ENCODE measurements around the gene HOATZ. TPM values are rescaled to one million over a fixed set of nuclear protein-coding genes. Genes with fewer than 3 reads are reported as not detected.
A peak's percentile ranks its signal among the peaks of the same experiment; 100 is the strongest.

The HOATZ gene
- total and polyA plus RNA-seq, 2 of the 13 experiments (the other 11 are each of a cell fraction or from before 2014, with no cell fraction given): not detected

DNA sequence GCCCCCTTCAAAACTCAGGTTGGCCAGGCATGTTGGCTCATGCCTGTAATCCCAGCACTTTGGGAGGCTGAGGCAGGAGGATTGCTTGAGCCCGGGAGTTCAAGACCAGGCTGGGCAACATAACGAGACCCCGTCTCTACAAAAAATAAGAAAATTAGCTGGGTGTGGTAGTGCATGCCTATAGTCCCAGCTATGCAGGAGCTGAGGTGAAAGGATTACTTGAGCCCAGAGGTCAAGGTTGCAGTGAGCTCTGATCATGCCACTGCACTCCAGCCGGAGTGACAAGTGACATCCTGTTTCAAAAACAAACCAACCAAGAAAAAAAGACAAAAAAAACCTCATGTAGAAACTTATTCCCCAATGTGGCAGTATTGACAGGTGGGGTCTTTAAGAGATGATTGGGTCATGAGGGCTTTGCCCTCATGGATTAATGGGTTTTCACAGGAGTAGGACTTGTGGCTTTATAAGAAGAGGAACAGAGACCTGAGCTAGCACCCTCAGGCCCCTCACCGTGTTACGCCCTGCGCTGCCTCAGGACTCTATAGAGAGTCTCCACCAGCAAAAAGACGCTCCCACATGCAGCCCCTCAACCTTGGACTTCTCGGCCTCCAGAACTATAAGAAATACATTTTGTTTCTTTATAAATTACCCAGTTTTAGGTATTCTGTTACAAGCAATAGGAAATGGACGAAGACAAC, 48.3 kb downstream of the HOATZ start (continued):
- TF ChIP-seq, protein P1, sequence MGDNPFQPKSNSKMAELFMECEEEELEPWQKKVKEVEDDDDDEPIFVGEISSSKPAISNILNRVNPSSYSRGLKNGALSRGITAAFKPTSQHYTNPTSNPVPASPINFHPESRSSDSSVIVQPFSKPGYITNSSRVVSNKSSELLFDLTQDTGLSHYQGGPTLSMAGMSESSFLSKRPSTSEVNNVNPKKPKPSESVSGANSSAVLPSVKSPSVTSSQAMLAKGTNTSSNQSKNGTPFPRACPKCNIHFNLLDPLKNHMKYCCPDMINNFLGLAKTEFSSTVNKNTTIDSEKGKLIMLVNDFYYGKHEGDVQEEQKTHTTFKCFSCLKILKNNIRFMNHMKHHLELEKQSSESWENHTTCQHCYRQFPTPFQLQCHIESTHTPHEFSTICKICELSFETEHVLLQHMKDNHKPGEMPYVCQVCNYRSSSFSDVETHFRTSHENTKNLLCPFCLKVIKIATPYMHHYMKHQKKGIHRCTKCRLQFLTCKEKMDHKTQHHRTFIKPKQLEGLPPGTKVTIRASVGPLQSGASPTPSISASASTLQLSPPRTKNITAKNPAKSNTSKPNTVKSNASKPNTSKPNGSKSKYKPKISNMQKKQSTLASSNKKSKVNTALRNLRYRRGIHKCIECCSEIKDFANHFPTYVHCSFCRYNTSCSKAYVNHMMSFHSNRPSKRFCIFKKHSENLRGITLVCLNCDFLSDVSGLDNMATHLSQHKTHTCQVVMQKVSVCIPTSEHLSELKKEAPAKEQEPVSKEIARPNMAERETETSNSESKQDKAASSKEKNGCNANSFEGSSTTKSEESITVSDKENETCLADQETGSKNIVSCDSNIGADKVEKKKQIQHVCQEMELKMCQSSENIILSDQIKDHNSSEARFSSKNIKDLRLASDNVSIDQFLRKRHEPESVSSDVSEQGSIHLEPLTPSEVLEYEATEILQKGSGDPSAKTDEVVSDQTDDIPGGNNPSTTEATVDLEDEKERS (CRISPR knock-in tag; IDR thresholded peaks at IDR 0.05): no peak
- TF ChIP-seq ZNF713 (CRISPR knock-in tag; IDR thresholded peaks at IDR 0.05) (no peak), FOXK1 (CRISPR knock-in tag; IDR thresholded peaks at IDR 0.05; ENCODE audit: borderline replicate concordance, low read depth) (no peak), BRCA1 (CRISPR knock-in tag; IDR thresholded peaks at IDR 0.05) (no peak), ZNF558 (CRISPR knock-in tag; IDR thresholded peaks at IDR 0.05; ENCODE audit: borderline replicate concordance) (no peak), KLF15 (CRISPR knock-in tag; IDR thresholded peaks at IDR 0.05; ENCODE audit: borderline replicate concordance) (no peak), MBD4 (IDR thresholded peaks at IDR 0.05; ENCODE audit: borderline replicate concordance, low read length) (no peak), ZNF451 (CRISPR knock-in tag; IDR thresholded peaks at IDR 0.05) (no peak), IKZF4 (CRISPR knock-in tag; IDR thresholded peaks at IDR 0.05; ENCODE audit: borderline replicate concordance, low read depth, not compliant biosample characterization) (no peak), BCL6 (CRISPR knock-in tag; IDR thresholded peaks at IDR 0.05) (no peak), MAF1 (CRISPR knock-in tag; IDR thresholded peaks at IDR 0.05; ENCODE audit: borderline replicate concordance) (no peak), HDAC2 (CRISPR knock-in tag; IDR thresholded peaks at IDR 0.05) (no peak)
- TF ChIP-seq, protein P2, sequence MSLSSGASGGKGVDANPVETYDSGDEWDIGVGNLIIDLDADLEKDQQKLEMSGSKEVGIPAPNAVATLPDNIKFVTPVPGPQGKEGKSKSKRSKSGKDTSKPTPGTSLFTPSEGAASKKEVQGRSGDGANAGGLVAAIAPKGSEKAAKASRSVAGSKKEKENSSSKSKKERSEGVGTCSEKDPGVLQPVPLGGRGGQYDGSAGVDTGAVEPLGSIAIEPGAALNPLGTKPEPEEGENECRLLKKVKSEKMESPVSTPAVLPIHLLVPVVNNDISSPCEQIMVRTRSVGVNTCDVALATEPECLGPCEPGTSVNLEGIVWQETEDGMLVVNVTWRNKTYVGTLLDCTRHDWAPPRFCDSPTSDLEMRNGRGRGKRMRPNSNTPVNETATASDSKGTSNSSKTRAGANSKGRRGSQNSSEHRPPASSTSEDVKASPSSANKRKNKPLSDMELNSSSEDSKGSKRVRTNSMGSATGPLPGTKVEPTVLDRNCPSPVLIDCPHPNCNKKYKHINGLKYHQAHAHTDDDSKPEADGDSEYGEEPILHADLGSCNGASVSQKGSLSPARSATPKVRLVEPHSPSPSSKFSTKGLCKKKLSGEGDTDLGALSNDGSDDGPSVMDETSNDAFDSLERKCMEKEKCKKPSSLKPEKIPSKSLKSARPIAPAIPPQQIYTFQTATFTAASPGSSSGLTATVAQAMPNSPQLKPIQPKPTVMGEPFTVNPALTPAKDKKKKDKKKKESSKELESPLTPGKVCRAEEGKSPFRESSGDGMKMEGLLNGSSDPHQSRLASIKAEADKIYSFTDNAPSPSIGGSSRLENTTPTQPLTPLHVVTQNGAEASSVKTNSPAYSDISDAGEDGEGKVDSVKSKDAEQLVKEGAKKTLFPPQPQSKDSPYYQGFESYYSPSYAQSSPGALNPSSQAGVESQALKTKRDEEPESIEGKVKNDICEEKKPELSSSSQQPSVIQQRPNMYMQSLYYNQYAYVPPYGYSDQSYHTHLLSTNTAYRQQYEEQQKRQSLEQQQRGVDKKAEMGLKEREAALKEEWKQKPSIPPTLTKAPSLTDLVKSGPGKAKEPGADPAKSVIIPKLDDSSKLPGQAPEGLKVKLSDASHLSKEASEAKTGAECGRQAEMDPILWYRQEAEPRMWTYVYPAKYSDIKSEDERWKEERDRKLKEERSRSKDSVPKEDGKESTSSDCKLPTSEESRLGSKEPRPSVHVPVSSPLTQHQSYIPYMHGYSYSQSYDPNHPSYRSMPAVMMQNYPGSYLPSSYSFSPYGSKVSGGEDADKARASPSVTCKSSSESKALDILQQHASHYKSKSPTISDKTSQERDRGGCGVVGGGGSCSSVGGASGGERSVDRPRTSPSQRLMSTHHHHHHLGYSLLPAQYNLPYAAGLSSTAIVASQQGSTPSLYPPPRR (CRISPR knock-in tag; IDR thresholded peaks at IDR 0.05; ENCODE audit: borderline replicate concordance): no peak
- TF ChIP-seq, protein P3, sequence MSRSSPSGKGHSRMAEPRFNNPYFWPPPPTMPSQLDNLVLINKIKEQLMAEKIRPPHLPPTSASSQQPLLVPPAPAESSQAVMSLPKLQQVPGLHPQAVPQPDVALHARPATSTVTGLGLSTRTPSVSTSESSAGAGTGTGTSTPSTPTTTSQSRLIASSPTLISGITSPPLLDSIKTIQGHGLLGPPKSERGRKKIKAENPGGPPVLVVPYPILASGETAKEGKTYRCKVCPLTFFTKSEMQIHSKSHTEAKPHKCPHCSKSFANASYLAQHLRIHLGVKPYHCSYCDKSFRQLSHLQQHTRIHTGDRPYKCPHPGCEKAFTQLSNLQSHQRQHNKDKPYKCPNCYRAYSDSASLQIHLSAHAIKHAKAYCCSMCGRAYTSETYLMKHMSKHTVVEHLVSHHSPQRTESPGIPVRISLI (CRISPR knock-in tag; IDR thresholded peaks at IDR 0.05; ENCODE audit: borderline replicate concordance): peak; percentile 37; the same call in 1 of the 2 replicates
- TF ChIP-seq, protein P4, sequence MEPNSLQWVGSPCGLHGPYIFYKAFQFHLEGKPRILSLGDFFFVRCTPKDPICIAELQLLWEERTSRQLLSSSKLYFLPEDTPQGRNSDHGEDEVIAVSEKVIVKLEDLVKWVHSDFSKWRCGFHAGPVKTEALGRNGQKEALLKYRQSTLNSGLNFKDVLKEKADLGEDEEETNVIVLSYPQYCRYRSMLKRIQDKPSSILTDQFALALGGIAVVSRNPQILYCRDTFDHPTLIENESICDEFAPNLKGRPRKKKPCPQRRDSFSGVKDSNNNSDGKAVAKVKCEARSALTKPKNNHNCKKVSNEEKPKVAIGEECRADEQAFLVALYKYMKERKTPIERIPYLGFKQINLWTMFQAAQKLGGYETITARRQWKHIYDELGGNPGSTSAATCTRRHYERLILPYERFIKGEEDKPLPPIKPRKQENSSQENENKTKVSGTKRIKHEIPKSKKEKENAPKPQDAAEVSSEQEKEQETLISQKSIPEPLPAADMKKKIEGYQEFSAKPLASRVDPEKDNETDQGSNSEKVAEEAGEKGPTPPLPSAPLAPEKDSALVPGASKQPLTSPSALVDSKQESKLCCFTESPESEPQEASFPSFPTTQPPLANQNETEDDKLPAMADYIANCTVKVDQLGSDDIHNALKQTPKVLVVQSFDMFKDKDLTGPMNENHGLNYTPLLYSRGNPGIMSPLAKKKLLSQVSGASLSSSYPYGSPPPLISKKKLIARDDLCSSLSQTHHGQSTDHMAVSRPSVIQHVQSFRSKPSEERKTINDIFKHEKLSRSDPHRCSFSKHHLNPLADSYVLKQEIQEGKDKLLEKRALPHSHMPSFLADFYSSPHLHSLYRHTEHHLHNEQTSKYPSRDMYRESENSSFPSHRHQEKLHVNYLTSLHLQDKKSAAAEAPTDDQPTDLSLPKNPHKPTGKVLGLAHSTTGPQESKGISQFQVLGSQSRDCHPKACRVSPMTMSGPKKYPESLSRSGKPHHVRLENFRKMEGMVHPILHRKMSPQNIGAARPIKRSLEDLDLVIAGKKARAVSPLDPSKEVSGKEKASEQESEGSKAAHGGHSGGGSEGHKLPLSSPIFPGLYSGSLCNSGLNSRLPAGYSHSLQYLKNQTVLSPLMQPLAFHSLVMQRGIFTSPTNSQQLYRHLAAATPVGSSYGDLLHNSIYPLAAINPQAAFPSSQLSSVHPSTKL (CRISPR knock-in tag; IDR thresholded peaks at IDR 0.05): peak; percentile 80
